Activated effector memory CD4-positive, alpha-beta T cell treated with anti-CD3 and anti-CD28 coated beads, Interleukin-2, amount 50 U/mL, for 16 hours (primary cell): ENCODE data around the gene MORN3.
A peak's percentile ranks its signal among the peaks of the same experiment; 100 is the strongest.
"Not testable (repeated sequence)": the region's sequence is repeated elsewhere in the genome, so short reads cannot be mapped to it uniquely, and the experiment has no call there.

Source experiments
- DNase-seq: peaks from one replicate; pipeline ENCODE4 v3.0.0-alpha.2; 2020

MORN3 gene

DNA sequence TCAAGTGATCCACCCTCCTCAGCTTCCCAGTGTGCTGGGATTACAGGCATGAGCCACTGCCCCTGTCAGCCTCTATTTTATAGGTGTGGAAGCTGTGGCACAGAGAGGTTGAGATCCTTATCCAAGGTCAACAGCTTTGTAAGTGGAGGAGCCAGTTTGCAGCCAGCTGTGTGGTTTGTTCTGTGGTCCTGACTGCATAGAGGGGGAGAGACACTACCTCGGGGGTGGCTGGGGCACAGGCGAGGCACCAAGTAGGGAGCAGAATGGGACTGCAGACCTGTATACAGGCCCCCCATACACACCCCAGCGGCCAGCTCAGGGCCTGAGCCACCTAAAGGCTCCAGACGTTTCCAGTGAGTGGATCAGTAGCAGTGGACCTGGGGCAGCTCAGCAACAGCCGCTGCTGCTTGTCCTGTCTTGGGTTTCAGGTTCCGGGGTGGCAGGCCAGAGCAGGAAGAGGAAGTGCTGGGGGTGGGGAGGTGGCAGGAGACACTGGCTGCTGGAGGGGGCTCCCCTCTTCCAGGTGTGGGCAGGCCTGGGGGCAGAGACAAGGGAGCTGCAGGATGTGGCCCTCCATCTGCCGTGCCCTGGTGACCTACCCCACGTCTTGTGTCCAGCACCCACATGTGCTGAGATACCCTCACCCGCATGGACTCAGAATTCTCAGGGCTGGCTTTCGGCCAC, 32.1 kb downstream of the MORN3 start:
- DNase-seq, result peak; percentile 82

DNA sequence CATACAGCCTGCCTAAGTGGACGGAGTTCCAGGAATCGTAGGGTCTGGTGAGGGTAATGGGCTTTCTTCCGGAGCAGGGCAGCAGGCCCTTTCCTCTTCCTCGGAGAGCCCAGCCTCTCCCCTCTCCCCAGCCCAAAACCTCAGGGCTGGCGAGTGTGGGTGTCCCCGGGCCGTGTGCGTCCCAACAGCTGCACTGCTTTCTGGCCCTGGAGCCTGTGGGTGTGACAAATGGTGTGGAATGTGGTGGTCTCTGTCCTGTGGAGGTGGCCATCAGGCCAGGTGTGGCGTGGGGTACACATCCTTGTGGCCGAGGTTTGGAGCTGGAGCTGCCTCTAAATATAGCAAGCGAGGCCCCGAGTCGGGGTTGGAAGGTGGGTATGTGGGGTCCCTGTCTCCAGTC, 34.6 kb downstream of the MORN3 start:
- no peak for DNase-seq

GRCh38 chr12:121633833-121634196, 35.6 kb downstream of the MORN3 start:
- not testable (repeated sequence) for DNase-seq

- no peak for DNase-seq
Observed at GRCh38 chr12:121632069-121632970, 37.1 kb downstream of the MORN3 start.

DNA sequence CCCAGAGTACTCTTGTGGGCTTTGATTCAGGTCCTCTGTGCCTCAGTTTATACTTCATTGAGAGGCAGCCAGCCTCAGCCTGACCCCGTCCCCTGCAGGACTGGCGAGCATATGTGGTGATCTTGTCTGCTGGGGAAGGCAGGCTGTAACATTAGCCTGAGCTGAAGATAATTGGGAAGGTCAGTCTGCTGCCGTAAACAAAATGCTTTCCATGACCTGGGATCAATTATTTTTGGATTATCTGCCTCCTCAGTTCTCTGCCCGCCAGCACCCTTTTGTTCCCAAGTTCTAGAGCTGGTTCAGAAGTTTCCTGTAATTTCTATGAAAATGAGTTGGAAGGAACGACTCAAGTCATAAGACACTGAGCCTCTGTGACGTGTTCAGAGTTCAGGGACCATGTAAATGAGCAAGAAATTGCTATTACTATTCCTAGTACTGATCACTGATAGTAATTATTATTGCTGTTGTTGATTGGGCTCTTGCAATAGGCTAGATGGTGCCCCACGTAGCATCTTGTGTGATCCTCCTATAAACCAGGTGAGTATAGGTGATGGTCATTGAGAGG, 38.6 kb downstream of the MORN3 start:
- DNase-seq, result no peak

- DNase-seq, result no peak
Observed at GRCh38 chr12:121628536-121628935, 40.9 kb downstream of the MORN3 start.

DNA sequence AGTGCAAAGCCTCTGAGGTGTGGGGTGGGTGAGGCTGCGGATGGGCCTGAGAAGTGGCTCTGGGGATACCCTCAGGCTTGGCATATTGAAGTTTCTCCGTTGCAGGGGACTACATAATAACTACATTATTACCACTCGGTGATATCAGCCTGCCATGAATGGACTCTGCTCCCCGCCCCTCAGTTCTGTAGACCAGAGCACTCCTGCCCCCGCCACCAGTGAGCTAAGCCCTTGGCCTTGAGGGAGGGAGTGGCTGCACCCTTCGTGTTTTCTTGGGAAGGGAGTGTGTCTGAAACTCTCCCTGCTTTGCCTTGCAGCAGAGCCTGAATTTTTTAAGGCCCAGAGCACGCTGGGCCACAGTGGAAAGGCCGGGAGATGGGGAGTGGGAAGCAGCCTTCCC, 41.4 kb downstream of the MORN3 start:
- DNase-seq, result peak; percentile 66

GRCh38 chr12:121626853-121627640, 42.4 kb downstream of the MORN3 start:
- DNase-seq, result peak; percentile 95

- DNase-seq, result peak; percentile 98
Observed at GRCh38 chr12:121626087-121626852, 43.2 kb downstream of the MORN3 start, which contains the start of gene ORAI1. Gene ORAI1 (plus strand): TSS chr12:121626530.

GRCh38 chr12:121620333-121620891, 49.0 kb downstream of the MORN3 start:
- DNase-seq, result no peak

GRCh38 chr12:121618659-121619233, 50.7 kb downstream of the MORN3 start:
- no peak for DNase-seq

- no peak for DNase-seq
Observed at GRCh38 chr12:121614872-121615467, 54.5 kb downstream of the MORN3 start.

DNA sequence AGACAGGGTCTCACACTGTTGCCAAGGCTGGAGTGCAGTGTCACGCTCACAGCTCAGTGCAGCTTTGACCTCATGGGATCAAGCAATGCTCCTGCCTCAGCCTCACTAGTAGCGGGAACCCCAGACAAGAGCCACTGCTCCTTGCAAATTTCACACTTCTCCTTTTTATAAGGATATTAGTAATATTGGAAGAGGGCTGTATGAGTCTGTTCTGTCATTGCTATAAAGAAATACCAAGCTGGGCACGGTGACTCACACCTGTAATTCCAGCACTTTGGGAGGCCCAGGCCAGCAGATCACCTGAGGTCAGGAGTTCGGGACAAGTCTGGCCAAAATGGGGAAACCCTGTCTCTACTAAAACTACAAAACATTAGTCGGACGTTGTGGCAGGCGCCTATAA, 56.0 kb downstream of the MORN3 start:
- DNase-seq, result no peak

- peak; percentile 71 for DNase-seq
Observed at GRCh38 chr12:121611306-121611705, 58.1 kb downstream of the MORN3 start.

GRCh38 chr12:121610239-121611149, 59.0 kb downstream of the MORN3 start:
- no peak for DNase-seq

- DNase-seq, result no peak
Observed at GRCh38 chr12:121608301-121608700, 61.2 kb downstream of the MORN3 start.

DNA sequence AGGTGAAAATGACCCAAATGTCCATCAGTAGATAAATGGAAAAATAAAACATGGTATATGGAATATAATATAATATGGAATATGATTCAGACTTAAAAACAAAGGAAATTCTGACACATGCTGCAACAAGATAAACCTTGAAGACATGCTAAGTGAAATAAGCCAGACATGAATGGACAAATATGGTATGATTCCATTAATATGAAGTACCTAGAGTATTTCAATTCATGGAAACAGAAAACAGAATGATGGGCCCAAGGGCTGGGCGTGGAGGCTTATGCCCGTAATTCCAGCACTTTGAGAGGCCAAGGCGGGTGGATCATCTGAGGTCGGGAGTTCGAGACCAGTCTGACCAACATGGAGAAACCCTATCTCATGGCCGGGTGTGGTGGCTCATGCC, 65.9 kb downstream of the MORN3 start:
- no peak for DNase-seq

DNA sequence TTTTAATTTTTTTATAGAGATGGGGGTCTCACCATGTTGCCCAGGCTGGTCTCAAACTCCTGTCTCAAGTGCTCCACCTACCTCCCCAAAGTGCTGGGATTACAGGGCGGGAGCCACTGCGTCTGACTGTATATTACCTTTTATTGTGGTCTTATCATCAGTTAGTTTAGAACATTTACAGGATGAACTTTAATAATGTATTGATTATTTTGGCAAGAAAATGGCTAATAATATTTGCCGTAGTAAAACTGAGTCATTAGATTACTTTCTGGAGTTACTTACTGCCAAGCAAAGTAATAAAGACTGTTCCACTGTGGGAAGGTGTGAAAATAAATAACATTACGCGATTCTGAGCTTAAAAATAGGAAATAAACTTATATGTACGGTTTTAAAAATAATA, 66.7 kb downstream of the MORN3 start:
- DNase-seq, result no peak

DNA sequence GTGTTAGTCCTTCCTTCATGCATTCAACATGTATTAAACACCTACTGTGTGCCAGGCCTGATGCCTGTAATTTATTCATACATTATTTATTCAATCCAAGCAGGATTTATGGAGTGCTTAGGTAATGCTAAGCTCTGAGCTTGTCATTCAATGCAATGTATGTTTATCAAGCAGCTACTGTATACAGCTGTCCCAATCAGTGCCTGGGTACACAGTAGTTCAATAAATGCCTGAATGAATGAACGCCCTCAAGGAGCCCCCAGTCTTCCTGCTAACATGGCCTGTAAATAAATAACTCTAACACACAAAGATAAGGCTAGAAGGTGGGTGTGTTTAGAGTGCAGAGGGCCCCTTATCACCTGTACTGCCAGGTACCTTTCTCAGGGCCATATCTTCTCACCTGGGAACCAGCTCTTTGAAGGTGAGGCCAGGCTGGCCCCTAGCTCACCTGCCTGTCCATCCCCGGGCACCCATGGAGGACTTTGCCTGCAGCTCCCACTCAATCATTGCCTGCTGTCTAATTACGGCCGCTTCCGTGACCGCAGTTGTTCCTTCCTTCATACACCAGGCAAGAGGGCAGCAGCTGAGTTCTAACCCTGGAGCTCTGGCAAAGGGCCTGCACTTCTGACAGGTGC, 68.6 kb downstream of the MORN3 start:
- DNase-seq, result no peak
